Neural progenitor cell (in vitro differentiated cells): ENCODE measurements around the gene WNT9A. TPM values are rescaled to one million over a fixed set of nuclear protein-coding genes. Genes with fewer than 3 reads are reported as not detected.
A peak's percentile ranks its signal among the peaks of the same experiment; 100 is the strongest.

Source experiments
- DNase-seq: peaks from one replicate; pipeline ENCODE4 v3.0.0-alpha.2; 2016; ENCODE audit warnings: low spot score
- H2AFZ ChIP-seq: fragments of 200-600 bp; sonication (generic); replicated peaks from 2 replicates; pipeline ENCODE4 v1.6.1; 2016; ENCODE audit warnings: antibody characterized with exemption
- H3F3A ChIP-seq: fragments of 200-600 bp; sonication (generic); 2 replicates; pipeline ENCODE4 v1.6.1; 2016; ENCODE audit warnings: antibody characterized with exemption, low read depth
- H3K27ac ChIP-seq: fragments of 200-600 bp; sonication (generic); 2 replicates; pipeline ENCODE4 v1.5.1; 2016; ENCODE audit warnings: mild to moderate bottlenecking
- H3K27me3 ChIP-seq: fragments of 200-600 bp; sonication (generic); 2 replicates; pipeline ENCODE4 v1.6.1; 2016; ENCODE audit warnings: mild to moderate bottlenecking, moderate library complexity
- H3K36me3 ChIP-seq: fragments of 200-600 bp; sonication (generic); 2 replicates; pipeline ENCODE4 v1.5.1; 2016
- H3K4me1 ChIP-seq: fragments of 200-600 bp; sonication (generic); 2 replicates; pipeline ENCODE4 v1.6.1; 2016; ENCODE audit warnings: mixed run types
- H3K4me2 ChIP-seq: fragments of 200-600 bp; sonication (generic); 2 replicates; pipeline ENCODE4 v1.6.1; 2016
- H3K4me3 ChIP-seq: fragments of 200-600 bp; sonication (generic); 2 replicates; pipeline ENCODE4 v1.5.1; 2016
- H3K79me2 ChIP-seq: fragments of 200-600 bp; sonication (generic); 2 replicates; pipeline ENCODE4 v1.6.1; 2016; ENCODE audit warnings: low read depth
- H3K9ac ChIP-seq: fragments of 200-600 bp; sonication (generic); 2 replicates; pipeline ENCODE4 v1.6.1; 2016
- H3K9me3 ChIP-seq: fragments of 200-600 bp; sonication (generic); 2 replicates; pipeline ENCODE4 v1.5.1; 2016; ENCODE audit warnings: low read depth
- H4K20me1 ChIP-seq: fragments of 200-600 bp; sonication (generic); 2 replicates; pipeline ENCODE4 v1.6.1; 2016; ENCODE audit warnings: low read depth
- H3K27ac Mint-ChIP-seq: 3 replicates; pipeline ENCODE4 v1.8.0; 2021; ENCODE audit warnings: mixed read lengths
- H3K27me3 Mint-ChIP-seq: 2 replicates; pipeline ENCODE4 v1.8.0; 2022; ENCODE audit warnings: low read depth, mild to moderate bottlenecking, inconsistent platforms, moderate library complexity, mixed read lengths; ENCODE audit not compliant: insufficient read depth
- H3K36me3 Mint-ChIP-seq: 3 replicates; pipeline ENCODE4 v1.8.0; 2021; ENCODE audit warnings: mixed read lengths
- H3K4me1 Mint-ChIP-seq: 3 replicates; pipeline ENCODE4 v1.8.0; 2021; ENCODE audit warnings: mixed read lengths
- H3K4me3 Mint-ChIP-seq: 3 replicates; pipeline ENCODE4 v1.8.0; 2021; ENCODE audit warnings: mild to moderate bottlenecking, moderate library complexity, mixed read lengths
- H3K9me3 Mint-ChIP-seq: 3 replicates; pipeline ENCODE4 v1.8.0; 2020; ENCODE audit warnings: mixed read lengths
- CTCF ChIP-seq: fragments of 200-600 bp; sonication (generic); IDR thresholded peaks from 2 replicates; pipeline ENCODE4 v1.5.1; 2017; ENCODE audit warnings: antibody characterized with exemption, mild to moderate bottlenecking
- EZH2 ChIP-seq: fragments of 200-600 bp; sonication (generic); IDR thresholded peaks from 2 replicates; pipeline ENCODE4 v1.6.1; 2017; ENCODE audit warnings: antibody characterized with exemption, mild to moderate bottlenecking, moderate library complexity
- EZH2phosphoT487 ChIP-seq: fragments of 200-600 bp; sonication (generic); IDR thresholded peaks from 2 replicates; pipeline ENCODE4 v1.6.1; 2017; ENCODE audit warnings: antibody characterized with exemption
- total RNA-seq: library from RNA; depleted of rRNA; stranded (reverse); fragments of >200 nt; gene quantifications from 2 replicates; pipeline ENCODE4 v1.2.3, GENCODE V29; 2015; ENCODE audit warnings: low replicate concordance

Gene WNT9A
- total RNA-seq, 1 donor from 2014 or later: 1.4 TPM

- DNase-seq: peak; percentile 65
These were observed 5.6 kb downstream of the WNT9A start for GRCh38 chr1:227942021-227942715.

GRCh38 chr1:227941509-227942020 lies 6.2 kb downstream of the WNT9A start:
- Mint-ChIP-seq H3K27ac (peak overlapping the region; percentile 33), H3K4me3 (no peak overlapping the region), H3K9me3 (peaks cover 7% of the 10 kb centered on the region), H3K4me1 (peaks cover 24% of the 10 kb centered on the region), H3K27me3 (peaks cover 10% of the 10 kb centered on the region), H3K36me3 (peaks cover 7% of the 10 kb centered on the region)
- no peak overlapping the region for H3K27ac ChIP-seq
- H3K9ac ChIP-seq: no peak overlapping the region
- no peaks in the 10 kb centered on the region for H3K27me3 ChIP-seq
- H3K79me2 ChIP-seq: no peaks in the 10 kb centered on the region
- peaks cover 14% of the 10 kb centered on the region for H4K20me1 ChIP-seq
- no peak for TF ChIP-seq CTCF
- TF ChIP-seq EZH2phosphoT487: no peak
- no peak for TF ChIP-seq EZH2
- no peaks in the 10 kb centered on the region for H3F3A ChIP-seq
- H2AFZ ChIP-seq: no peak overlapping the region
- H3K9me3 ChIP-seq: no peaks in the 10 kb centered on the region
- H3K4me1 ChIP-seq: peaks cover 5% of the 10 kb centered on the region
- no peak overlapping the region for H3K4me3 ChIP-seq
- H3K36me3 ChIP-seq: no peaks in the 10 kb centered on the region
- DNase-seq: no peak
- H3K4me2 ChIP-seq: no peak overlapping the region

More at GRCh38 chr1:227942021-227942715, 5.6 kb downstream of the WNT9A start:
- H3K9ac ChIP-seq: no peak overlapping the region
- peaks cover 14% of the 10 kb centered on the region for H4K20me1 ChIP-seq
- TF ChIP-seq EZH2phosphoT487 (no peak), EZH2 (no peak), CTCF (peak; percentile 55)
- Mint-ChIP-seq H3K4me1 (peaks cover 24% of the 10 kb centered on the region), H3K27ac (no peak overlapping the region), H3K9me3 (peaks cover 2% of the 10 kb centered on the region), H3K36me3 (peaks cover 2% of the 10 kb centered on the region), H3K4me3 (no peak overlapping the region), H3K27me3 (peaks cover 8% of the 10 kb centered on the region)
- H3K4me3 ChIP-seq: no peak overlapping the region
- H3K79me2 ChIP-seq: no peaks in the 10 kb centered on the region
- no peaks in the 10 kb centered on the region for H3K9me3 ChIP-seq
- H2AFZ ChIP-seq: no peak overlapping the region
- H3F3A ChIP-seq: peaks cover 5% of the 10 kb centered on the region
- peaks cover 5% of the 10 kb centered on the region for H3K4me1 ChIP-seq
- H3K27ac ChIP-seq: no peak overlapping the region
- H3K4me2 ChIP-seq: no peak overlapping the region
- H3K36me3 ChIP-seq: no peaks in the 10 kb centered on the region
- H3K27me3 ChIP-seq: peaks cover 5% of the 10 kb centered on the region

GRCh38 chr1:227940791-227941241 lies 6.9 kb downstream of the WNT9A start:
- DNase-seq: no peak
- H3K79me2 ChIP-seq: no peaks in the 10 kb centered on the region
- H3K27ac Mint-ChIP-seq: peak overlapping the region; percentile 33
- no peaks in the 10 kb centered on the region for H3K4me1 ChIP-seq
- H3K36me3 ChIP-seq: no peaks in the 10 kb centered on the region
- peaks cover 8% of the 10 kb centered on the region for H4K20me1 ChIP-seq
- peaks cover 10% of the 10 kb centered on the region for H3K9me3 Mint-ChIP-seq
- no peak overlapping the region for H3K4me3 ChIP-seq
- H3K4me3 Mint-ChIP-seq: no peak overlapping the region
- H3K27me3 ChIP-seq: no peaks in the 10 kb centered on the region
- H3K9me3 ChIP-seq: no peaks in the 10 kb centered on the region
- H3F3A ChIP-seq: no peaks in the 10 kb centered on the region
- no peak for TF ChIP-seq EZH2
- no peak for TF ChIP-seq EZH2phosphoT487
- TF ChIP-seq CTCF: no peak
- H3K36me3 Mint-ChIP-seq: peaks cover 7% of the 10 kb centered on the region
- H2AFZ ChIP-seq: no peak overlapping the region
- peaks cover 10% of the 10 kb centered on the region for H3K27me3 Mint-ChIP-seq
- no peak overlapping the region for H3K27ac ChIP-seq
- no peak overlapping the region for H3K9ac ChIP-seq
- H3K4me1 Mint-ChIP-seq: peaks cover 21% of the 10 kb centered on the region
- no peak overlapping the region for H3K4me2 ChIP-seq
